HCT116 (cell line): ENCODE results near the gene TRERF1. TPM values are rescaled to one million over a fixed set of nuclear protein-coding genes. Genes with fewer than 3 reads are reported as not detected.

Source experiments
- ATAC-seq: fragments of 200-7000 bp; cut with Tn5 transposase; 2 replicates; pipeline ENCODE4 v1.9.1; 2020; ENCODE audit warnings: mild to moderate bottlenecking, moderate library complexity
- BruUV-seq: library from RNA; stranded (reverse); fragments of 400-500 nt; replicated peaks from 2 replicates; lab custom pipeline; 2021; lab: Mats Ljungman, UMichigan
- CTCF ChIA-PET: fragments of 300-600 bp; sonication (Branson Sonifier 250); formaldehyde crosslinking; loops from one replicate; lab custom pipeline; 2021; ENCODE audit warnings: antibody characterized with exemption; lab: Charles Lee
- POLR2A ChIA-PET: fragments of 300-600, 350-600 bp; sonication (Branson Sonifier 250); formaldehyde crosslinking; loops from one replicate; lab custom pipeline; 2021; ENCODE audit warnings: antibody characterized with exemption; lab: Charles Lee
- RAD21 ChIA-PET, 2 experiments: fragments of 300-600 bp; sonication (Branson Sonifier 250); formaldehyde crosslinking; loops; one replicate each; lab custom pipeline; 2023; ENCODE audit warnings: low total read pairs in 2 of 2; ENCODE audit not compliant: uncharacterized antibody in 2 of 2, unreplicated experiment in 2 of 2, low non-redundant PET in 1 of 2; lab: Charles Lee
- DNase-seq: peaks from one replicate; pipeline ENCODE4 v3.0.0-alpha.2; 2010; ENCODE audit warnings: low read depth, low spot score
- H2AFZ ChIP-seq: fragments of 200-600 bp; shearing (Covaris generic), sonication (generic); 2 replicates; pipeline ENCODE4 v1.6.1; 2017; ENCODE audit warnings: low read depth, mixed run types, mixed read lengths, antibody characterized with exemption, low read length; ENCODE audit not compliant: poor library complexity, severe bottlenecking
- H3K27ac ChIP-seq: 2 replicates; pipeline ENCODE4 v1.5.1; 2012; ENCODE audit warnings: low read depth, low read length
- H3K27me3 ChIP-seq: fragments of 200-600 bp; sonication (generic); 2 replicates; pipeline ENCODE4 v1.6.1; 2016; ENCODE audit warnings: mixed run types, low read length, mixed read lengths; ENCODE audit not compliant: insufficient read depth
- H3K36me3 ChIP-seq, 2 experiments: fragments of 200-500 bp in 1 of 2; fragments of 200-600 bp in 1 of 2; sonication (Bioruptor generic) in 1 of 2; sonication (generic) in 1 of 2; 2 replicates each; pipeline versions ENCODE4 v1.5.1 to v1.6.1; 2014 to 2016; ENCODE audit warnings: low read length in 2 of 2, inconsistent platforms in 1 of 2, mixed read lengths in 1 of 2, mixed run types in 1 of 2; ENCODE audit not compliant: insufficient read depth in 2 of 2, control insufficient read depth in 1 of 2
- H3K4me1 ChIP-seq, 2 experiments: fragments of 200-600 bp in 1 of 2; sonication (generic) in 1 of 2; 2 replicates each; pipeline versions ENCODE4 v1.5.1 to v1.6.1; 2012 to 2017; ENCODE audit warnings: low read length in 2 of 2, inconsistent platforms in 1 of 2, mild to moderate bottlenecking in 1 of 2, mixed read lengths in 1 of 2, mixed run types in 1 of 2, moderate library complexity in 1 of 2; ENCODE audit not compliant: insufficient read depth in 2 of 2, control insufficient read depth in 1 of 2
- H3K4me2 ChIP-seq: fragments of 200-600 bp; sonication (generic); 2 replicates; pipeline ENCODE4 v1.6.1; 2017; ENCODE audit warnings: mixed run types, low read length, mixed read lengths
- H3K4me3 ChIP-seq, 2 experiments: fragments of 200-600 bp in 1 of 2; sonication (generic) in 1 of 2; replicated peaks in 1 of 2; 2 replicates each; pipeline ENCODE4 v1.5.1; 2011 to 2016; ENCODE audit warnings: low read length in 2 of 2, control low read depth in 1 of 2, low read depth in 1 of 2, mild to moderate bottlenecking in 1 of 2, mixed read lengths in 1 of 2, mixed run types in 1 of 2
- H3K79me2 ChIP-seq: fragments of 200-600 bp; sonication (generic); 2 replicates; pipeline ENCODE4 v1.6.1; 2017; ENCODE audit warnings: mild to moderate bottlenecking, mixed run types, low read length, moderate library complexity, mixed read lengths; ENCODE audit not compliant: insufficient read depth
- H3K9ac ChIP-seq: fragments of 200-600 bp; sonication (generic); 2 replicates; pipeline ENCODE4 v1.6.1; 2016; ENCODE audit warnings: low read length, mixed read lengths
- H3K9me2 ChIP-seq: fragments of 200-600 bp; sonication (generic), shearing (Covaris generic); 2 replicates; pipeline ENCODE4 v1.6.1; 2017; ENCODE audit warnings: mixed run types, mild to moderate bottlenecking, moderate library complexity; ENCODE audit not compliant: insufficient read depth
- H3K9me3 ChIP-seq, 2 experiments: fragments of 200-500 bp in 1 of 2; fragments of 200-600 bp in 1 of 2; sonication (Bioruptor generic) in 1 of 2; sonication (generic) in 1 of 2; 2 replicates each; pipeline ENCODE4 v1.6.1; 2014 to 2017; ENCODE audit warnings: low read length in 2 of 2, mixed read lengths in 2 of 2, inconsistent platforms in 1 of 2, low read depth in 1 of 2, mild to moderate bottlenecking in 1 of 2, mixed run types in 1 of 2, moderate library complexity in 1 of 2; ENCODE audit not compliant: control insufficient read depth in 1 of 2, insufficient read depth in 1 of 2
- H4K20me1 ChIP-seq: fragments of 200-600 bp; sonication (generic), shearing (Covaris generic); 2 replicates; pipeline ENCODE4 v1.6.1; 2017; ENCODE audit warnings: mixed run types, mild to moderate bottlenecking, moderate library complexity; ENCODE audit not compliant: insufficient read depth
- CBX3 ChIP-seq: IDR thresholded peaks from 2 replicates; pipeline ENCODE4 v1.6.1; 2012; ENCODE audit warnings: low read depth
- CEBPB ChIP-seq: IDR thresholded peaks from 2 replicates; pipeline ENCODE4 v1.6.1; 2012; ENCODE audit warnings: low read depth
- EZH2phosphoT487 ChIP-seq: fragments of 200-600 bp; IDR thresholded peaks from 2 replicates; pipeline ENCODE4 v1.6.1; 2018; ENCODE audit warnings: antibody characterized with exemption, borderline replicate concordance
- MAX ChIP-seq: IDR thresholded peaks from 2 replicates; pipeline ENCODE4 v1.6.1; 2012
- POLR2A ChIP-seq: IDR thresholded peaks from 2 replicates; pipeline ENCODE4 v1.7.0; 2011; ENCODE audit warnings: borderline replicate concordance; ENCODE audit not compliant: insufficient read depth, insufficient read length; ENCODE audit errors: extremely low read depth
- POLR2AphosphoS5 ChIP-seq: IDR thresholded peaks from 2 replicates; pipeline ENCODE4 v1.6.1; 2011; ENCODE audit warnings: mild to moderate bottlenecking, low read depth, low read length, moderate library complexity
- ZFX ChIP-seq: fragments of 450-650 bp; IDR thresholded peaks from 2 replicates; pipeline ENCODE4 v1.6.1; 2017
- ZNF274 ChIP-seq: fragments of 200-500 bp; sonication (Bioruptor generic); IDR thresholded peaks from 2 replicates; pipeline ENCODE4 v1.6.1; 2014; ENCODE audit warnings: mild to moderate bottlenecking, low read depth, low read length, inconsistent platforms
- intact Hi-C: fragments of 100-400 bp; cut with micrococcal nuclease; formaldehyde crosslinking; loops from 2 replicates; pipeline ENCODE4 v1.10.0; 2022
- total RNA-seq: library from RNA; stranded (reverse); gene quantifications from one replicate; pipeline ENCODE4 v1.2.1, GENCODE V29; 2021; ENCODE audit not compliant: unreplicated experiment
- TF ChIP-seq, protein P1 (sequence below), 3 experiments: fragments of 200-600 bp in 1 of 3; sonication (generic) in 1 of 3; IDR thresholded peaks in 2 of 3; conservative IDR thresholded peaks in 1 of 3; 2 replicates each; pipeline ENCODE4 v1.5.1; 2012 to 2017; ENCODE audit warnings: low read depth in 2 of 3, low read length in 2 of 3, antibody characterized with exemption in 1 of 3, borderline replicate concordance in 1 of 3, control low read depth in 1 of 3, mild to moderate bottlenecking in 1 of 3, mixed read lengths in 1 of 3, mixed run types in 1 of 3, moderate library complexity in 1 of 3; ENCODE audit not compliant: insufficient read depth in 1 of 3

TRERF1 gene
- total RNA-seq, 1 experiment from 2014 or later: 12.4 TPM

- Histone ChIP-seq H3K9ac (no peak overlapping the region), H3K79me2 (no peaks in the 10 kb centered on the region), H3K4me2 (0 out of 2 replicates have a peak overlapping the region, but pooled peaks have one; percentile 45), H3K4me1 (peaks cover 21 to 29% of the 10 kb centered on the region in 2 experiments), H4K20me1 (no peaks in the 10 kb centered on the region), H3K27ac (no peak overlapping the region), H3K27me3 (no peaks in the 10 kb centered on the region), H2AFZ (no peak overlapping the region), H3K9me2 (no peaks in the 10 kb centered on the region), H3K9me3 (no peaks in the 10 kb centered on the region), H3K4me3 (no peak overlapping the region), H3K36me3 (no peaks in the 10 kb centered on the region)
- ATAC-seq: no peak
- ChIA-PET POLR2A (no interaction called here), RAD21 (no interaction called here), CTCF (no interaction called here)
- TF ChIP-seq POLR2AphosphoS5: no peak
- no peak for TF ChIP-seq CBX3
- no peak for TF ChIP-seq ZNF274
- TF ChIP-seq ZFX: no peak
- no peak for TF ChIP-seq POLR2A
- TF ChIP-seq CEBPB: no peak
- no peak for TF ChIP-seq EZH2phosphoT487
- no peak for TF ChIP-seq MAX
- TF ChIP-seq, protein P1, sequence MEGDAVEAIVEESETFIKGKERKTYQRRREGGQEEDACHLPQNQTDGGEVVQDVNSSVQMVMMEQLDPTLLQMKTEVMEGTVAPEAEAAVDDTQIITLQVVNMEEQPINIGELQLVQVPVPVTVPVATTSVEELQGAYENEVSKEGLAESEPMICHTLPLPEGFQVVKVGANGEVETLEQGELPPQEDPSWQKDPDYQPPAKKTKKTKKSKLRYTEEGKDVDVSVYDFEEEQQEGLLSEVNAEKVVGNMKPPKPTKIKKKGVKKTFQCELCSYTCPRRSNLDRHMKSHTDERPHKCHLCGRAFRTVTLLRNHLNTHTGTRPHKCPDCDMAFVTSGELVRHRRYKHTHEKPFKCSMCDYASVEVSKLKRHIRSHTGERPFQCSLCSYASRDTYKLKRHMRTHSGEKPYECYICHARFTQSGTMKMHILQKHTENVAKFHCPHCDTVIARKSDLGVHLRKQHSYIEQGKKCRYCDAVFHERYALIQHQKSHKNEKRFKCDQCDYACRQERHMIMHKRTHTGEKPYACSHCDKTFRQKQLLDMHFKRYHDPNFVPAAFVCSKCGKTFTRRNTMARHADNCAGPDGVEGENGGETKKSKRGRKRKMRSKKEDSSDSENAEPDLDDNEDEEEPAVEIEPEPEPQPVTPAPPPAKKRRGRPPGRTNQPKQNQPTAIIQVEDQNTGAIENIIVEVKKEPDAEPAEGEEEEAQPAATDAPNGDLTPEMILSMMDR (IDR thresholded peaks at IDR 0.05 in 2 of 3, conservative IDR thresholded peaks at IDR 0.05 in 1 of 3; ENCODE audit: borderline replicate concordance in 1 of 3, insufficient read depth in 1 of 3, low read depth in 2 of 3, low read length in 2 of 3): no peak
- no TSS peak for BruUV-seq
- DNase-seq: no peak
- intact Hi-C loops: no loop called here
Measured at GRCh38 chr6:42280966-42281533, 170.7 kb downstream of the TRERF1 start.
